Adrenal gland (tissue), 5 donors: ENCODE data around the gene WWC2.

Experiments
- CTCF ChIP-seq, 6 experiments: fragments of 450-650 bp in 4 of 6; fragments of 200-600 bp in 2 of 6; sonication (generic) in 1 of 6; IDR thresholded peaks; 1 replicate in 5 of 6; 2 replicates in 1 of 6; pipeline versions ENCODE4 v1.5.1 to v1.8.0; 2016 to 2021; ENCODE audit warnings: antibody characterized with exemption in 6 of 6, mild to moderate bottlenecking in 2 of 6, moderate library complexity in 1 of 6
- POLR2A ChIP-seq, 2 donors: fragments of 450-650 bp; IDR thresholded peaks; one replicate each; pipeline ENCODE4 v1.6.1; 2017; ENCODE audit warnings: antibody characterized with exemption in 2 of 2, mild to moderate bottlenecking in 2 of 2, moderate library complexity in 1 of 2
- donor health status: DM: no; HTN: no; CAD: no.

- no peak for TF ChIP-seq CTCF (IDR thresholded peaks at IDR 0.05)
- no peak for TF ChIP-seq POLR2A (IDR thresholded peaks at IDR 0.05)
Measured at GRCh38 chr4:183323295-183323694, 224.2 kb downstream of the WWC2 start.
